ENCODE data around the gene KLK1.

GRCh38 chr19:50795664-50796073, 27.9 kb downstream of the KLK1 start:
- TF ChIP-seq CTCF (IDR thresholded peaks at IDR 0.05) (no peak), POLR2A (IDR thresholded peaks at IDR 0.05) (no peak)

Measured in adrenal gland (tissue), 5 donors.